PC-9 (cell line): Measurements from ENCODE around the gene TMEM127.

Experiments
- EZH2 ChIP-seq: fragments of 200-600 bp; sonication (generic); IDR thresholded peaks from 2 replicates; pipeline ENCODE4 v1.8.0; 2017; ENCODE audit warnings: antibody characterized with exemption, low read depth
- TF ChIP-seq, protein P1 (sequence below): fragments of 200-600 bp; sonication (generic); conservative IDR thresholded peaks from 2 replicates; pipeline ENCODE4 v1.6.1; 2017; ENCODE audit warnings: mixed run types, antibody characterized with exemption, mild to moderate bottlenecking, moderate library complexity

DNA sequence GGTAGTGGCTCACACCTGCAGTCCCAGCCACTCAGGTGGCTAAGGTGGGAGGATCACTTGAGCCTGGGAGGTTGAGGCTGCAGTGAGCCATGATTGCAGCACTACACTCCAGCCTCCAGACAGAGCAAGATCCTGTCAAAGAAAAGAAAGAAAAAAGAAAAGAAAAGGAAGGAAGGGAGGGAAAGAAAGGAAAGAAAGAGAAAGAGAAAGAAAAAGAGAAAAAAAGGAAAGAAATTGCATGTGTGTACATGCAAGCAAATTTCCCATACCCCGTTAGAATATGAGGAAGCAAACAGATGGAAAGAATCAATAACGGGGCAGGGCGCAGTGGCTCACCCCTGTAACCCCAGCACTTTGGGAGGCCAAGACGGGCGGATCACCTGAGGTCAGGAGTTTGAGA lies 17.9 kb downstream of the TMEM127 start:
- TF ChIP-seq, protein P1, sequence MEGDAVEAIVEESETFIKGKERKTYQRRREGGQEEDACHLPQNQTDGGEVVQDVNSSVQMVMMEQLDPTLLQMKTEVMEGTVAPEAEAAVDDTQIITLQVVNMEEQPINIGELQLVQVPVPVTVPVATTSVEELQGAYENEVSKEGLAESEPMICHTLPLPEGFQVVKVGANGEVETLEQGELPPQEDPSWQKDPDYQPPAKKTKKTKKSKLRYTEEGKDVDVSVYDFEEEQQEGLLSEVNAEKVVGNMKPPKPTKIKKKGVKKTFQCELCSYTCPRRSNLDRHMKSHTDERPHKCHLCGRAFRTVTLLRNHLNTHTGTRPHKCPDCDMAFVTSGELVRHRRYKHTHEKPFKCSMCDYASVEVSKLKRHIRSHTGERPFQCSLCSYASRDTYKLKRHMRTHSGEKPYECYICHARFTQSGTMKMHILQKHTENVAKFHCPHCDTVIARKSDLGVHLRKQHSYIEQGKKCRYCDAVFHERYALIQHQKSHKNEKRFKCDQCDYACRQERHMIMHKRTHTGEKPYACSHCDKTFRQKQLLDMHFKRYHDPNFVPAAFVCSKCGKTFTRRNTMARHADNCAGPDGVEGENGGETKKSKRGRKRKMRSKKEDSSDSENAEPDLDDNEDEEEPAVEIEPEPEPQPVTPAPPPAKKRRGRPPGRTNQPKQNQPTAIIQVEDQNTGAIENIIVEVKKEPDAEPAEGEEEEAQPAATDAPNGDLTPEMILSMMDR = no peak
- no peak for TF ChIP-seq EZH2
